Fibroblast of lung (primary cell): ENCODE results near the gene MAPK8IP1. TPM values are rescaled to one million over a fixed set of nuclear protein-coding genes. Genes with fewer than 3 reads are reported as not detected.
A peak's percentile ranks its signal among the peaks of the same experiment; 100 is the strongest.

Experiments used
- DNase-seq, 2 donors: peaks; one replicate each; pipeline versions ENCODE4 v3.0.0 to v3.0.0-alpha.2; 2010; ENCODE audit warnings: low read depth in 2 of 2
- H2AFZ ChIP-seq: 2 replicates; pipeline ENCODE4 v1.5.1; 2012; ENCODE audit warnings: low read length, control low read depth, inconsistent platforms
- H3K27ac ChIP-seq: 2 replicates; pipeline ENCODE4 v1.5.1; 2011; ENCODE audit warnings: low read length, control low read depth; ENCODE audit not compliant: insufficient read depth
- H3K27me3 ChIP-seq: 2 replicates; pipeline ENCODE4 v1.5.1; 2011; ENCODE audit warnings: mild to moderate bottlenecking, low read length; ENCODE audit not compliant: control insufficient read depth, insufficient read depth
- H3K36me3 ChIP-seq: 2 replicates; pipeline ENCODE4 v1.5.1; 2011; ENCODE audit warnings: low read length; ENCODE audit not compliant: control insufficient read depth, insufficient read depth
- H3K4me1 ChIP-seq: 2 replicates; pipeline ENCODE4 v1.5.1; 2011; ENCODE audit warnings: low read length; ENCODE audit not compliant: control insufficient read depth, insufficient read depth; ENCODE audit errors: extremely low read depth
- H3K4me2 ChIP-seq: 2 replicates; pipeline ENCODE4 v1.5.1; 2011; ENCODE audit warnings: low read length, control low read depth; ENCODE audit not compliant: insufficient read depth; ENCODE audit errors: extremely low read depth
- H3K4me3 ChIP-seq, 4 experiments: fragments of 200-600 bp in 1 of 4; sonication (generic) in 1 of 4; replicated peaks in 1 of 4; 2 replicates each; pipeline ENCODE4 v1.5.1; 2011 to 2016; ENCODE audit warnings: low read length in 4 of 4, low read depth in 3 of 4, mild to moderate bottlenecking in 3 of 4, control low read depth in 2 of 4, inconsistent platforms in 1 of 4, mixed read lengths in 1 of 4; ENCODE audit not compliant: insufficient read depth in 1 of 4; ENCODE audit errors: control extremely low read depth in 1 of 4
- H3K79me2 ChIP-seq: 2 replicates; pipeline ENCODE4 v1.5.1; 2012; ENCODE audit warnings: mild to moderate bottlenecking, low read length, inconsistent platforms; ENCODE audit not compliant: control insufficient read depth, insufficient read depth
- H3K9ac ChIP-seq: 2 replicates; pipeline ENCODE4 v1.5.1; 2011; ENCODE audit warnings: mild to moderate bottlenecking, low read length, control low read depth; ENCODE audit not compliant: insufficient read depth
- H3K9me3 ChIP-seq: 2 replicates; pipeline ENCODE4 v1.5.1; 2012; ENCODE audit warnings: low read depth, low read length; ENCODE audit not compliant: control insufficient read depth, insufficient read depth
- H4K20me1 ChIP-seq: 2 replicates; pipeline ENCODE4 v1.5.1; 2011; ENCODE audit warnings: low read length; ENCODE audit not compliant: control insufficient read depth, insufficient read depth; ENCODE audit errors: extremely low read depth
- CTCF ChIP-seq, 2 donors: IDR thresholded peaks in 1 of 2; conservative IDR thresholded peaks in 1 of 2; 1 replicate in 1 of 2; 2 replicates in 1 of 2; pipeline ENCODE4 v1.5.1; 2011 to 2012; ENCODE audit warnings: low read length in 2 of 2, control low read depth in 1 of 2, inconsistent platforms in 1 of 2, low read depth in 1 of 2, mild to moderate bottlenecking in 1 of 2
- EZH2 ChIP-seq: IDR thresholded peaks from 2 replicates; pipeline ENCODE4 v1.5.1; 2012; ENCODE audit warnings: low read length, control low read depth, mild to moderate bottlenecking; ENCODE audit errors: missing control alignments
- polyA plus RNA-seq, 2 donors: library from polyadenylated mRNA; depleted of rRNA in 1 of 2; stranded (reverse) in 1 of 2; unstranded in 1 of 2; fragments of >200 nt; gene quantifications; 2 replicates each; pipeline ENCODE4 v1.2.1, GENCODE V29; 2011 to 2012; ENCODE audit warnings: missing spikeins in 1 of 2
- total RNA-seq: library from RNA; depleted of rRNA; stranded (reverse); fragments of >200 nt; gene quantifications from 2 replicates; pipeline ENCODE4 v1.2.1, GENCODE V29; 2014

The MAPK8IP1 gene
- total and polyA plus RNA-seq, 2 donors (not counting 1 experiment from before 2014, with no cell fraction given), result 3.8 to 6.6 TPM

GRCh38 chr11:45846974-45847910 is 38.2 kb upstream of the MAPK8IP1 start, which contains the start of gene CRY2:
Gene CRY2 (plus strand): TSS chr11:45847475. CDS start chr11:45847491, 16 bp downstream.
- peaks cover 14% of the 10 kb centered on the region for H3K4me1 ChIP-seq
- peak within 1 kb of the TSS; percentile 100 for H3K9ac ChIP-seq
- no peaks in the 10 kb centered on the region for H3K36me3 ChIP-seq
- H3K27ac ChIP-seq, result peak within 1 kb of the TSS; percentile 99
- no peaks in the 10 kb centered on the region for H4K20me1 ChIP-seq
- no peaks in the 10 kb centered on the region for H3K27me3 ChIP-seq
- no peaks in the 10 kb centered on the region for H3K9me3 ChIP-seq
- TF ChIP-seq CTCF (conservative IDR thresholded peaks at IDR 0.05 in 1 of 2, IDR thresholded peaks at IDR 0.05 in 1 of 2; ENCODE audit: low read depth in 1 of 2, low read length in 2 of 2) (no peak), EZH2 (no peak)
- peak within 1 kb of the TSS; percentile 54 for H2AFZ ChIP-seq
- H3K4me3 ChIP-seq, result peak within 1 kb of the TSS; percentile 77 to 95 (median 92)
- peak within 1 kb of the TSS; percentile 93 for H3K4me2 ChIP-seq
- DNase-seq, result peak; percentile 93 to 97
- H3K79me2 ChIP-seq, result peaks cover 29% of the 10 kb centered on the region

GRCh38 chr11:45847911-45848316 is 37.5 kb upstream of the MAPK8IP1 start:
- H3K27me3 ChIP-seq, result no peaks in the 10 kb centered on the region
- H3K4me3 ChIP-seq, result peak overlapping the region; percentile 77 to 95 (median 92)
- H4K20me1 ChIP-seq, result no peaks in the 10 kb centered on the region
- peaks cover 33% of the 10 kb centered on the region for H3K79me2 ChIP-seq
- DNase-seq, result peak; percentile 60 to 75
- H3K36me3 ChIP-seq, result no peaks in the 10 kb centered on the region
- H3K4me2 ChIP-seq, result peak overlapping the region; percentile 93
- TF ChIP-seq EZH2 (no peak), CTCF (conservative IDR thresholded peaks at IDR 0.05 in 1 of 2, IDR thresholded peaks at IDR 0.05 in 1 of 2; ENCODE audit: low read depth in 1 of 2, low read length in 2 of 2) (peak in 1 of 2 donors; percentile 30)
- H3K4me1 ChIP-seq, result peaks cover 14% of the 10 kb centered on the region
- peak overlapping the region; percentile 100 for H3K9ac ChIP-seq
- peak overlapping the region; percentile 99 for H3K27ac ChIP-seq
- H2AFZ ChIP-seq, result peak overlapping the region; percentile 54
- no peaks in the 10 kb centered on the region for H3K9me3 ChIP-seq

- Histone ChIP-seq H4K20me1 (no peaks in the 10 kb centered on the region), H3K9me3 (no peaks in the 10 kb centered on the region), H3K27ac (peak overlapping the region; percentile 99), H3K9ac (peak overlapping the region; percentile 34), H3K27me3 (no peaks in the 10 kb centered on the region), H2AFZ (no peak overlapping the region), H3K79me2 (peaks cover 34% of the 10 kb centered on the region), H3K4me2 (peak overlapping the region; percentile 93), H3K4me1 (peaks cover 12% of the 10 kb centered on the region), H3K36me3 (no peaks in the 10 kb centered on the region), H3K4me3 (peak overlapping the region; percentile 77 to 95 (median 92))
- no peak for DNase-seq
- TF ChIP-seq CTCF (conservative IDR thresholded peaks at IDR 0.05 in 1 of 2, IDR thresholded peaks at IDR 0.05 in 1 of 2; ENCODE audit: low read depth in 1 of 2, low read length in 2 of 2) (no peak), EZH2 (no peak)
Measured at GRCh38 chr11:45848654-45849081, 36.8 kb upstream of the MAPK8IP1 start.
